ENCODE data around the gene IDE. TPM values are rescaled to one million over a fixed set of nuclear protein-coding genes. Genes with fewer than 3 reads are reported as not detected.

Gene IDE
- total and polyA plus RNA-seq, 2 of the 13 experiments (the other 11 are each of a cell fraction or from before 2014, with no cell fraction given), result 16.1 to 52.1 TPM

- no peak for TF ChIP-seq ZNF782 (CRISPR knock-in tag; IDR thresholded peaks at IDR 0.05; ENCODE audit: borderline replicate concordance)
- no peak for TF ChIP-seq ATF6 (CRISPR knock-in tag; conservative IDR thresholded peaks at IDR 0.05)
- TF ChIP-seq ZC3H13 (CRISPR knock-in tag; IDR thresholded peaks at IDR 0.05), result peak; percentile 68; the same call in 1 of the 2 replicates
- no peak for TF ChIP-seq DMTF1 (CRISPR knock-in tag; IDR thresholded peaks at IDR 0.05)
- no peak for TF ChIP-seq HNRNPL (IDR thresholded peaks at IDR 0.05; ENCODE audit: low read depth, low read length)
- 0 out of 2 replicates have a peak, but pooled peaks have one; percentile 66 for TF ChIP-seq ZNF225 (CRISPR knock-in tag; IDR thresholded peaks at IDR 0.05)
- TF ChIP-seq POGZ (CRISPR knock-in tag; IDR thresholded peaks at IDR 0.05), result peak; percentile 78
- TF ChIP-seq SNRNP70 (IDR thresholded peaks at IDR 0.05; ENCODE audit: low read depth, low read length), result no peak
- TF ChIP-seq ZHX2 (IDR thresholded peaks at IDR 0.05; ENCODE audit: low read depth), result no peak
- 0 out of 2 replicates have a peak, but pooled peaks have one; percentile 14 for TF ChIP-seq ZHX2 (CRISPR knock-in tag; IDR thresholded peaks at IDR 0.05; ENCODE audit: borderline replicate concordance)
- no peak for TF ChIP-seq RBM39 (IDR thresholded peaks at IDR 0.05; ENCODE audit: low read depth, low read length, poor library complexity, severe bottlenecking)
- TF ChIP-seq TEF (CRISPR knock-in tag; IDR thresholded peaks at IDR 0.05), result no peak; the same call in 1 of the 2 replicates
- TF ChIP-seq KLF6 (CRISPR knock-in tag; IDR thresholded peaks at IDR 0.05), result peak; percentile 64
- peak; percentile 55; the same call in 1 of the 2 replicates for TF ChIP-seq ERF (CRISPR knock-in tag; IDR thresholded peaks at IDR 0.05)
- TF ChIP-seq ZNF33B (CRISPR knock-in tag; IDR thresholded peaks at IDR 0.05), result 0 out of 2 replicates have a peak, but pooled peaks have one; percentile 37
- TF ChIP-seq ZNF629 (CRISPR knock-in tag; conservative IDR thresholded peaks at IDR 0.05), result no peak
- TF ChIP-seq ISX (CRISPR knock-in tag; conservative IDR thresholded peaks at IDR 0.05), result 0 out of 2 replicates have a peak, but pooled peaks have one; percentile 26
- 0 out of 2 replicates have a peak, but pooled peaks have one; percentile 59 for TF ChIP-seq ZNF383 (CRISPR knock-in tag; IDR thresholded peaks at IDR 0.05; ENCODE audit: borderline replicate concordance)
Measured at GRCh38 chr10:92592761-92593618, 19.1 kb upstream of the IDE start, which contains the start of gene KIF11 (continued).

Data from HepG2 (cell line).